Body of pancreas (tissue), 4 donors: ENCODE results near the gene OR2W3. TPM values are rescaled to one million over a fixed set of nuclear protein-coding genes. Genes with fewer than 3 reads are reported as not detected.

Experiments
- ATAC-seq: fragments of 150-250 bp; one replicate; pipeline ENCODE4 v1.9.1; 2016
- DNase-seq, 4 donors: peaks; one replicate each; pipeline ENCODE4 v3.0.0-alpha.2; 2019
- H3K27ac ChIP-seq, 4 donors: fragments of 200-600 bp; sonication (generic); 1 replicate in 3 of 4; 2 replicates in 1 of 4; pipeline versions ENCODE4 v1.5.1 to v1.6.1; 2016 to 2019; ENCODE audit warnings: mild to moderate bottlenecking in 1 of 4, mixed read lengths in 1 of 4, moderate library complexity in 1 of 4
- H3K27me3 ChIP-seq, 2 donors: fragments of 200-600 bp; sonication (generic); one replicate each; pipeline ENCODE4 v1.6.0; 2016; ENCODE audit warnings: mild to moderate bottlenecking in 1 of 2
- H3K36me3 ChIP-seq, 2 donors: fragments of 200-600 bp; sonication (generic); replicated peaks in 1 of 2; 2 replicates each; pipeline ENCODE4 v1.5.1; 2016; ENCODE audit warnings: low read depth in 2 of 2; ENCODE audit not compliant: insufficient read depth in 1 of 2
- H3K4me1 ChIP-seq: fragments of 200-600 bp; sonication (generic); one replicate; pipeline ENCODE4 v1.6.0; 2016
- H3K4me3 ChIP-seq, 2 donors: fragments of 200-600 bp; sonication (generic); 1 replicate in 1 of 2; 2 replicates in 1 of 2; pipeline ENCODE4 v1.5.1; 2016 to 2019
- H3K9me3 ChIP-seq, 3 donors: fragments of 200-600 bp; sonication (generic); 1 replicate in 2 of 3; 2 replicates in 1 of 3; pipeline ENCODE4 v1.5.1; 2016
- POLR2A ChIP-seq, 3 donors: fragments of 450-650 bp; IDR thresholded peaks; one replicate each; pipeline ENCODE4 v1.6.1; 2016; ENCODE audit warnings: antibody characterized with exemption in 3 of 3, mild to moderate bottlenecking in 2 of 3
- WGBS, 2 donors: methylation state at CpG; one replicate each; pipeline ENCODE4 v1.1.5; 2017; 5-methylcytosine and 5-hydroxymethylcytosine counted together
- intact Hi-C: fragments of 100-400 bp; cut with DNase I; formaldehyde crosslinking; loops from one replicate; pipeline ENCODE4 v1.15.1; 2023
- total RNA-seq, 2 donors: library from RNA; depleted of rRNA; stranded (reverse); fragments of >200 nt; gene quantifications; one replicate each; pipeline ENCODE4 v1.1.0, GENCODE V29; 2016
- TF ChIP-seq, protein P1 (sequence below), 7 experiments: fragments of 450-650 bp in 4 of 7; fragments of 200-600 bp in 3 of 7; sonication (generic) in 3 of 7; IDR thresholded peaks; one replicate each; pipeline ENCODE4 v1.5.1; 2016 to 2019; ENCODE audit warnings: antibody characterized with exemption in 7 of 7

Gene OR2W3
- total RNA-seq, 2 donors from 2014 or later: 1.3 TPM; not detected in 1

DNA sequence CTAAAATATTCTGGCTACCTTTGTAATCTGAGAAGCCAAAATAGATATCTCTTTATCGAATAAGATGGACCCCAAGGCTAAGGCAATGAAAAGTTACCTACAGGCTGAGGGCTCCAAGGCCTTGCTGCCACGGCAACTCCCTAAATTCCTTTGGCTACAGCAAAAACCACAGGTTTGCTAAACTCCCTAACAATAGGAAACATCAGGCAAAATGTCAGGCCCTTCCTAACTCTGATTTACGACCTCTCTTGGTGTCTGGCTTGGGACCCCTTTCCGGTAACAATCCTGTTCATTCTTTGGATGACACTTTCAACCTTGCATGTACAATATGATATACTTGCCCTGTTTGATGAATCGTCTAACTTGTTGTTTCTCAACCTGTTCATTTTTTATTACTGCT, 13.4 kb downstream of the OR2W3 start:
- Histone ChIP-seq H3K9me3 (peaks cover 0 to 7% (median 0%) of the 10 kb centered on the region in 3 donors), H3K4me1 (no peaks in the 10 kb centered on the region), H3K27ac (no peak overlapping the region), H3K36me3 (no peaks in the 10 kb centered on the region), H3K4me3 (no peak overlapping the region), H3K27me3 (no peaks in the 10 kb centered on the region)
- DNase-seq: no peak
- intact Hi-C loops: no loop called here
- WGBS, 2 donors: 47 to 61% methylated on average over 5 of the region's 5 CpGs
- TF ChIP-seq, protein P1, sequence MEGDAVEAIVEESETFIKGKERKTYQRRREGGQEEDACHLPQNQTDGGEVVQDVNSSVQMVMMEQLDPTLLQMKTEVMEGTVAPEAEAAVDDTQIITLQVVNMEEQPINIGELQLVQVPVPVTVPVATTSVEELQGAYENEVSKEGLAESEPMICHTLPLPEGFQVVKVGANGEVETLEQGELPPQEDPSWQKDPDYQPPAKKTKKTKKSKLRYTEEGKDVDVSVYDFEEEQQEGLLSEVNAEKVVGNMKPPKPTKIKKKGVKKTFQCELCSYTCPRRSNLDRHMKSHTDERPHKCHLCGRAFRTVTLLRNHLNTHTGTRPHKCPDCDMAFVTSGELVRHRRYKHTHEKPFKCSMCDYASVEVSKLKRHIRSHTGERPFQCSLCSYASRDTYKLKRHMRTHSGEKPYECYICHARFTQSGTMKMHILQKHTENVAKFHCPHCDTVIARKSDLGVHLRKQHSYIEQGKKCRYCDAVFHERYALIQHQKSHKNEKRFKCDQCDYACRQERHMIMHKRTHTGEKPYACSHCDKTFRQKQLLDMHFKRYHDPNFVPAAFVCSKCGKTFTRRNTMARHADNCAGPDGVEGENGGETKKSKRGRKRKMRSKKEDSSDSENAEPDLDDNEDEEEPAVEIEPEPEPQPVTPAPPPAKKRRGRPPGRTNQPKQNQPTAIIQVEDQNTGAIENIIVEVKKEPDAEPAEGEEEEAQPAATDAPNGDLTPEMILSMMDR (IDR thresholded peaks at IDR 0.05): no peak
- no peak for TF ChIP-seq POLR2A (IDR thresholded peaks at IDR 0.05)
- ATAC-seq: no peak

DNA sequence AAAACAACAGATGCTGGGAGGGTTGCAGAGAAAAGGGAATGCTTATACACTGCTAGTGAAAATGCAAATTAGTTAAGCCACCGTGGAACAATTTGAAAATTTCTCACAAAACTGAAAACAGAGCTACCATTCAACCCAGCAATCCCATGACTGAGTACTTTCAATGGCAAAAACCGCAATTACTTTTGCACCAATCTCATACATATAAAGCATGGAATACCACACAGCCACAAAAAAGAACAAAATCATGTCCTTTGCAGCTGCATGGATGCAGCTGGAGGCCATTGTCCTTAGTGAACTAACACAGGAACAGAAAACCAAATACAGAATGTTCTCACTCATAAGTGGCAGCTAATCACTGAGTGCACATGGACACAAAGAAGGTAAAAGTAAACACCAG, 18.4 kb downstream of the OR2W3 start:
- no peak overlapping the region for H3K27ac ChIP-seq
- DNase-seq (no peak), ATAC-seq (no peak)
- no peaks in the 10 kb centered on the region for H3K36me3 ChIP-seq
- no peaks in the 10 kb centered on the region for H3K9me3 ChIP-seq
- intact Hi-C loops: no loop called here
- no peak overlapping the region for H3K4me3 ChIP-seq
- no peaks in the 10 kb centered on the region for H3K27me3 ChIP-seq
- no peak for TF ChIP-seq POLR2A (IDR thresholded peaks at IDR 0.05)
- TF ChIP-seq, protein P1 (IDR thresholded peaks at IDR 0.05): no peak
- no peaks in the 10 kb centered on the region for H3K4me1 ChIP-seq
- 62 to 79% methylated on average over 2 of the region's 2 CpGs for whole genome bisulfite sequencing, 2 donors

DNA sequence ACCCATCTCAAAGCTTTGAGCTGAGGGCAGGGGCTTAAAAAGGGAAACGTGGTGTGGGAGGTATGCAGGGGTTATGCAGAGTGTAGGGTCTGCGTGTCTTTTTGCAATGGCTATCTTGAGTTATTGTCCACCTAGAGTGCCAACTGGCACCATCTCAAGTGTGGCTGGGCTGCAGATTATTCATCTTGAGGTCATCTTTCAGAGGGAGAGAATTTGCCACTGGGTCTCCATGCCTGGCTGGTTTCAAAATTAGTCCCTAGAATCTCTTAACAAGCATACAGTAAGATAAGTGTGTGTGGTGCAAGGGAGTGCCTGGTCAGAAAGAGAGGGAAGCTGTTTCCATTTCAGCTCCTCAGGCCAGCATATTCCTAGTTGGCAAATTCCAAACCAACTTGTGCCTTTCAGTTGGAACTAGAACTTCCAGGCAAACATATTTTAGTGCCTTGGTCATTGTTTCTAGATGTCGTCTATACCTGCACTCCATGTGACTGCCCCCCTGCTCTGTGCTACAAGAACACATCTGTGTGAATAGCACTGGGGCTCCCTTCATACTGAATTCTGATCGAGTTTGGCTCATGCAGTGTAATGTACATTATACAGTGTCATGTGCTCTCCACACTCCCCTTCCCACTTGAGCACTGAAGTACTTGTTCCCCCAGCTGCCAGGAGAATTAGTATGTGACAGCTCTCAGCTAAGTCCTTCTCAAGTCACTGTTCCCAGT, 19.7 kb downstream of the OR2W3 start:
- ATAC-seq: no peak
- intact Hi-C loops: no loop called here
- Histone ChIP-seq H3K9me3 (no peaks in the 10 kb centered on the region), H3K36me3 (no peaks in the 10 kb centered on the region), H3K4me3 (no peak overlapping the region), H3K4me1 (no peaks in the 10 kb centered on the region), H3K27me3 (no peaks in the 10 kb centered on the region), H3K27ac (no peak overlapping the region)
- DNase-seq: no peak
- TF ChIP-seq, protein P1 (IDR thresholded peaks at IDR 0.05): no peak
- no peak for TF ChIP-seq POLR2A (IDR thresholded peaks at IDR 0.05)
- WGBS, 2 donors: 32 to 51% methylated on average over 4 of the region's 4 CpGs

DNA sequence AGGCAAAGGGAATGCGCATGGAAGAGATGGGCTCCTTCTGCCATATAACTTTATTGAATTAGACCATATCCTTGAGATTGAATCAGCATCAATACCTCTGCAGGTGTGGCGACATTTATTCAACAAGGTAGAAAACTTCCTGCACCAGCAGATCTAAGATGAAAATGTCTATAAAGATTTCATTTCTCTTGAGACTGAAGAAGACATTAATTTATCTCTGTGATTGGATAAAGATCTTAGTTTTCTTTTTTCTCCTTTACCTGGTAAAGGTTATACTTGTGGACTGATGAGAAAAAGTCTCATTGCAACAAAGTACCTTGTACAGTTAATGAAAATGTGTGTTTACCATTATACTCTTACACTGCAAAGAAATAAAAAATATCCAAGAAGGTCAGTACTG, 24.6 kb downstream of the OR2W3 start, which contains the start of gene OR2T8:
TSS of gene OR2T8 (plus strand) at position 301 of the 400 bp plus-strand sequence. CDS start 766 bp downstream, outside the sequence.
- TF ChIP-seq POLR2A (IDR thresholded peaks at IDR 0.05): no peak
- TF ChIP-seq, protein P1 (IDR thresholded peaks at IDR 0.05): no peak
- H3K4me3 ChIP-seq: no peak within 1 kb of the TSS
- H3K27ac ChIP-seq: no peak within 1 kb of the TSS
- H3K27me3 ChIP-seq: no peaks in the 10 kb centered on the region
- 38 to 67% methylated on average over 2 of the region's 2 CpGs for WGBS, 2 donors
- ATAC-seq (no peak), DNase-seq (no peak)
- intact Hi-C loops: no loop called here
- no peaks in the 10 kb centered on the region for H3K36me3 ChIP-seq
- no peaks in the 10 kb centered on the region for H3K9me3 ChIP-seq
- no peaks in the 10 kb centered on the region for H3K4me1 ChIP-seq

DNA sequence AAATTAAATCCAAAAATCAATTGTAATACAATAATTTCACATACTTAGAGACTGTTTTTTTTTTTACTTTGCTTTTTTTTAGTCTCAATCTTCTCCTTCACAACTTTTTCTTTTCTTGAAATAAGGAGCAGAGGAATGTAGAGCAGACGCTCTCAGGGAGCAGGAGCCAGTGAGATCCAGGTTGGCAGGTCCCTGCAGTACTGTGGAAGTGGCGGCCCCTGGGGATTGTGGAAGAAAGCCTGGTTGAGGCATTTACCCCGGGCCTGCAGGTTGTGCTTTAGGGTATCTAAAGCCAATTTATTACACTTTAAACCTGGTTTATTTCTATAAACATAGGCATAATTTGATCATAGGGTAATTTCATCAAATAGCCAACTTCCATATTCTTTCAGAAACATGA, 28.6 kb downstream of the OR2W3 start:
- H3K36me3 ChIP-seq: no peaks in the 10 kb centered on the region
- ATAC-seq (no peak), DNase-seq (no peak)
- TF ChIP-seq, protein P1 (IDR thresholded peaks at IDR 0.05): no peak
- no peak for TF ChIP-seq POLR2A (IDR thresholded peaks at IDR 0.05)
- H3K4me3 ChIP-seq: no peak overlapping the region
- WGBS, 2 donors: 43 to 46% methylated on average over 3 of the region's 3 CpGs
- H3K4me1 ChIP-seq: no peaks in the 10 kb centered on the region
- intact Hi-C loops: no loop called here
- no peaks in the 10 kb centered on the region for H3K9me3 ChIP-seq
- H3K27me3 ChIP-seq: no peaks in the 10 kb centered on the region
- no peak overlapping the region for H3K27ac ChIP-seq
